Right renal cortex interstitium (tissue), 3 donors: Measurements from ENCODE around the gene KLHDC4. TPM values are rescaled to one million over a fixed set of nuclear protein-coding genes. Genes with fewer than 3 reads are reported as not detected.
"Not testable (repeated sequence)": the region's sequence is repeated elsewhere in the genome, so short reads cannot be mapped to it uniquely, and the experiment has no call there.

Experiments
- DNase-seq, 3 donors: peaks; one replicate each; pipeline ENCODE4 v3.0.0-alpha.2; 2013; ENCODE audit warnings: low read depth in 3 of 3, low spot score in 2 of 3
- polyA plus RNA-seq, 3 donors: library from polyadenylated mRNA; unstranded; fragments of 120-200 nt; gene quantifications; one replicate each; pipeline ENCODE4 v1.2.1, GENCODE V29; 2013; ENCODE audit not compliant: insufficient read length in 3 of 3

The KLHDC4 gene
- polyA plus RNA-seq, 3 donors: 21.6 to 24.2 (median 24.0) TPM

DNA sequence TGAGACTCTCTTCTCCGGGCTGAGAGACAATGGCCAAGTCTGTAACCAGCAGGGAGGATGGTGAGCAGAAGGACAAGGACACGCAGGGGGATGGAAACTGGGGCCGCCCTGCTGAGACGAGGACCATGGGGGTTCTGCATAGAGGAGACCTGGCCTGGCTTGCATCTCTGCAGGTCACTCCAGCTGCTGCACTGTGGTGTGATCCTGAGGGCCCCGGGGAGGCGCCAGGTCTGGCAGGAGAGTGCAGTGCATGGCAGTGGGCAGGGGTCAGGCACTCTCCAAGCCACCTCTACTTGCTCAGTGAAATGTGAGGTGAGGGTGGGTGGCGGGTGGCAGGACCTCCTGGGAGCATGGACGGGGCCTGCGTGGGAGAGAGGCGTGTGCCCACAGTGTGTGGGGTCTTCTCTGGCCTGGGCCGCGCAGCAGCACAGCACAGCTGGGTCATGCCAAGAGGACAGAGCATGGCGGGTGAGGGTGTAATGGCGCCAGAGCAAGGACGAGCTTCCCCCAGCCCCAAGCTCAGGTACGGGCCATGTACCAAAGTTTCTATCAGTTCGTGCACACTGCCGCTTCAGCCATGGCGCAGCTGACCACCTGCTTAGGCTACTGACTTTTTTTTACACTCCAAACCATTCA lies 43.1 kb downstream of the KLHDC4 start:
- no peak for DNase-seq

DNA sequence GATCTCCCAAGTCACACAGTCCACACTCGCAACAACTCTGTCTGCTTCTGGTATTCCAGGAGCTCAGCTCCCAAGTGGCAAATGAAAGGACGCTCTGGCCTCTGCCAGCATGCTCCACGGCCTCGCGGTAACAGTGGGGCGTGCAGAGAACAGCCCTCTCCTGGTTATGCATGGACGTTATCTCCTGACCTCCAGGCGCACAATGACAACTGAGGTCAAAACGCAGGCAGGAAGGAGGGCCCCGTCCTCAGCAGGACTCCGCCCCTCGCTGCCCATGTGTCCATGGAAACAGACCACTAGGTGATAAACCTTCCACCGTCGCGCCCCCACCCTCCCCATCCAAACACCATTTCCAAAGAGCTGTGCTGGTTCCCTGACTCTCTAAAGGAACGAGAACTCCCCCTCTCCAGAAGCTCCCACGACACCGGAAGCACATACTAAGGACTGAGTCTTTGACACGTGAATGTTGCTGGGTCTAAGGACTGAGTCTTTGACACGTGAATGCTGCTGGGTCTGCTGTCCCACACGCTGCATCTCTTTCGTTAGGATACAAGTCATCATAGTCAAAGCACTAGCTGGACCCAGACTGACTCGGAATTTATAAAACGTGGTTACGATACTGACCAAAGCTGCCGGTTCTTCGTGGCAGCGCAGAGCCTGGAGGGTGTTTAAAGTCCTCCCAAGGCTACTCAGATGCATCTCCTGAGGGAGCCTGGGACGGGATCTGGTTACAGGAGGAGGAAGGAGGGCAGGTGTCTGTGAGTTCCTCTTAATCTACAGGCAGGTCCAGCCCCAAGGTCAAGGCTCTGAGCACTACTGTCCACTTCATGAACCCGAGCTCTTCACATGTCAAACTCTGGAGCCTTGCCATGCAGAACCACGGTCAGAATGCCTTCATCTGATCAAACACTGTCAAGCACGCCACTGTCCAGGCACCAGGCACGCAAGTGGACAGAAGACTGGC lies 43.9 kb downstream of the KLHDC4 start:
- no peak for DNase-seq

DNA sequence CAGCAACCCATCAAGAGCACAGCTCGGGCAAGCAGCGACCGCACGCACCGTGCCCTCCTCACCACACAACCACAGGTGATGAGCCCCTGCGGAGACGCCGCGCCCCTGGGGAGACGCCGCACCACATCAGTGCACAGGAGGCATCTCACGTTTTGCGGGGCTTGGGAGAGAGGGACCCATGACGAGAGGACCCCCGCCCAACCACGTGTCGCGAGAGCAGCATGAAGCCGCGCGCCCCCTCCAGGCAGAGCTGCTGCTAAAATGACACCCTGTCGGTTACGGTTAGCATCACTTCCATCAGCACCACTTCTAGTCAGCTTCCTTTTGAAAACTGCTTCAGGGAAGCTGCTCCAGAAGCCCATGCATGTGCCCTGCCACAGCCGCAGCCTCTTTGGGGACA lies 45.3 kb downstream of the KLHDC4 start:
- DNase-seq: no peak

DNA sequence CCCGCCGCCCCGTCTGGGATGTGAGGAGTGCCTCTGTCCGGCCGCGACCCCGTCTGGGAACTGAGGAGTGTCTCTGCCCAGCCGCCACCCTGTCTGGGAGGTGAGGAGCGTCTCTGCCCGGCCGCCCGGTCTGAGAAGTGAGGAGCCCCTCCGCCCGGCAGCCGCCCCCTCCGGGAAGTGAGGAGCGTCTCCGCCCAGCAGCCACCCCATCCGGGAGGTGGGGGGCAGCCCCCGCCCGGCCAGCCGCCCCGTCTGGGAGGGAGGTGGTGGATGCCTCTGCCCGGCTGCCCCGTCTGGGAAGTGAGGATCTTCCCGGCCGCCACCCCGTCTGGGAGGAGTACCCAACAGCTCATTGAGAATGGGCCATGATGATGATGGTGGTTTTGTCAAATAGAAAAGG lies 47.0 kb downstream of the KLHDC4 start:
- not testable (repeated sequence) for DNase-seq

DNA sequence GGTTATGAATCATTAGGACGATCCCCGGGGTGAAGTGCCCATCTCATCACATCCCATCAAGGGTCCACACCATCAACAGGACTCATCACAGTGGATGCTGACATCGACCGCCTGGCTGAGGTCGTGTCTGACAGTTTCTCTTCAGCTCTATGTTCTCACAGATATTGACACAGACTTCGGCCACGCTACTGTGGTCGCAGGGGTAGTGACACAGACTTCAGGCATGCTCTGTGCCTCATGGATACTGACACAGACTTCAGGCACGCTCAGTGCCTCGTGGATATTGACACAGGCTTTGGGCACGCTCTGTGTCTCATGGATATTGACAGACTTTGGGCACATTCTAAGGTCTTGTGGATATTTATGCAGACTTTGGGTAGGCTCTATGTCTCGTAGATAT lies 50.1 kb downstream of the KLHDC4 start:
- no peak for DNase-seq

DNA sequence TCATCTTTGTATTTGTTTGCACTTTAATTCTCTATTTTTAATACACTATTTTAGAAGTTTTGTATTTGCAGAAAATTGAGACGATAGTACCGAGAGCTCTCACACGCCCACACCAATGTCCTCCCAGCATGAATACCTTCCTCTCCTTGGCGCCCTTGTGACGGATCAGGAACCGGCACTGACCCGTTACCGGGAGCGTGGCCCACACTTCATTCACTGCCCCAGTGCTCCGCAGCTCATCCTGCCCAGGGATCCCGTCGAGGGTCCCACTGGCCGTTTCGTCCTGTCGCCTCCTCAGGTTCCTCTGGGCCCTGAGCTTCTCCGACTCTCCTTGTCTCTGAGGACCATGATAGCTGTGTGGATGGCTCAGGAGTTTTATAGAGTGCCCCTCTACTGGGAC lies 50.6 kb downstream of the KLHDC4 start:
- no peak for DNase-seq

DNA sequence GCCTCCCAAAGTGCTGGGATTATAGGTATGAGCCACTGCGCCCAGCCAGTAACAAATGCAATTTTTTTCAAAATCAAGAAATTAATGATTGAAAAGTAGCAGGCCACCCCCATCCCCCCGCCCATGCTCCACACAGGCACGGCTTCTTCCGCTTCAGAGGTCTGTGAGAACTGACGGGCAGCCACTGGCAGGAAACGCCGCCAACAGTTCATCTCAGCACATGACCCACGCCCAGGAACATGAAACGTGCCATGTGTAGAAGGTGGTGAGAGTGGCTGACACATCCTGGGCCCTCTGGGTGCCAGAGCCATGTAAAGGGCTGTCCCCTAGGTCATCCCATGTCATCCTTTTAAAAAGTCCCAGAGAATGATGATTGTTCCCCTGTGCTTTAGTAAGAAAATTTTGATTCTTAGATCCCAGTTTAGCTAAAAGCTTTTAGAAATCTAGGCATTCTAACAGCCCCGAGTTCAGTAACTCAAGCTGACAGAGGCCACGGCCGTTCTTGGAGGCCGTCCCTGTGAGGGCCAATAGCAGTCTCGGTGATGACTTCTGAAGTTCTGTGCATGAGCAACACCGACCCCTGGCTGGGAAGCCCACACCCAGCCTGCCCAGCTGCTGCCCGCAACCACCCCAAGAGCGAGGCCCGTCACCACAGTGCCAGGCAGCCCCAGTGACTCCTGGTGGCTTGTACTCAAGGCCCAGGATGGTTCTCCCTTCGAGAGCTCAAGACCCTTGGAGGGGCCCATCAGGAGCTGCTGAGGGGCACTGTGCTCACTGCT lies 52.1 kb downstream of the KLHDC4 start:
- DNase-seq: no peak

DNA sequence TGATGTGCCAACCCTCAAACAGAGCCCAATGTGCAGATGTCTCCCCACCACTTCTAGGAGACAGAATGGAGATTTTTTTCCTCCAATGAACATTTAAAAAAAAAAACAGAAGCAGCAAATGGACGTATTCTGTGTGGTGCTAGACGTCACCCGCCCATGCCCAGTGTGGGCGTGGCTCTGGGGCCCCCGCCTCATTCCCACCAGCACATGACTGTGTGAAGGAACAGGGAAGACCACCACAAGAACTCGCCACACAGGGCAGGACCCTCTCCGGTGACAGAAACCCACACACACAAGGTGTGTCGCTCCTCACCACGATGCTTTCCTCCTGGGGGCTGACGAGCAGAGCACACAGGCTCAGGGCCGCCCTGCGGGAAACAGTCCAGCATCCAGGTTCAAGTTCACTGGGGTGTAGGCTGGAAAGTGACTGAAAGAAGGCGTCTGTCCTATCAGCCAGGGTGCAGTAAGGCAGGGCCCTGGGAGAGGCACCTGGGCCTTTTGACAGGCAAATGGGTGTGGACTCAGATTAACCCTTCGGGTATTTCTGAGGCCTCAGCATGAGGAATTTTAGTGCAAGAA lies 53.5 kb downstream of the KLHDC4 start:
- no peak for DNase-seq

DNA sequence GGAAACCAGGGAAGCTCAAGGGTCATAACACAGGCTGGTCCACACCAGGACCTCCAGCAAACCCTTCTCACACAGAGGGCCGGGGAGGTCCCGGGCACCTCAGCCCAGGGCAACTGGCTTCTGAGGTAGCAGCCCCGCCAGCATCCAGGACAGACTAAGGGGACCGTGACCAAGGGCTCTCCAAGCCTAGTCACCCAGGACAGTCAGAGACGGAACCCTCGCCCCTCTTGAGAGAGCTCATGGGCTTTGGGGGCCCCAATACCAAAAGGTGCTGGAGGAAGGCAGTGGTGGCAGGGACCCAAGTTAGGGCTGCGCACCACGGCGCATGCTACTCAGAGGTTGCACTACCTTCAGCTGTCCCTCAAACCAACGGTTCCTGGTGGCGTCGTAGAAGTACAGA lies 54.9 kb downstream of the KLHDC4 start:
- no peak for DNase-seq

DNA sequence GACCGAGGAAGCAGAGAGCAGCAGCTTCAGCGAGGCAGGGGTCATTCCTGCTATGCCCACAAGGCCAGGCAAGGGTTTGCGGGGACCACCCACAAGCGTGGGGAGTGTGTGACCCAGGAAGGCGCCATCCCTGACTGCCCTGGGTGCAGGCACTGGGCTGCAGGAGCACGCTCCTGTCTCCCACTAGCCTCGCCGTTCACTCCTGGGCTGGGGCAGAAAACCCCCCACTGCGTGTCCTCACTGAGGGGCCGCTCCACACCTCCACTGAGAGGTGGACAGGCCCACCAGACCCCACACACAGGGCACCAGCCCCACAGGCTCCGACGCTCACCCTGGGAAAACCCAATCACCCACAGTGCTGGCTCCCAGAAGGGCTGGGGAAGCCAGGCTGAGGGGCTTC lies 56.1 kb downstream of the KLHDC4 start:
- no peak for DNase-seq

DNA sequence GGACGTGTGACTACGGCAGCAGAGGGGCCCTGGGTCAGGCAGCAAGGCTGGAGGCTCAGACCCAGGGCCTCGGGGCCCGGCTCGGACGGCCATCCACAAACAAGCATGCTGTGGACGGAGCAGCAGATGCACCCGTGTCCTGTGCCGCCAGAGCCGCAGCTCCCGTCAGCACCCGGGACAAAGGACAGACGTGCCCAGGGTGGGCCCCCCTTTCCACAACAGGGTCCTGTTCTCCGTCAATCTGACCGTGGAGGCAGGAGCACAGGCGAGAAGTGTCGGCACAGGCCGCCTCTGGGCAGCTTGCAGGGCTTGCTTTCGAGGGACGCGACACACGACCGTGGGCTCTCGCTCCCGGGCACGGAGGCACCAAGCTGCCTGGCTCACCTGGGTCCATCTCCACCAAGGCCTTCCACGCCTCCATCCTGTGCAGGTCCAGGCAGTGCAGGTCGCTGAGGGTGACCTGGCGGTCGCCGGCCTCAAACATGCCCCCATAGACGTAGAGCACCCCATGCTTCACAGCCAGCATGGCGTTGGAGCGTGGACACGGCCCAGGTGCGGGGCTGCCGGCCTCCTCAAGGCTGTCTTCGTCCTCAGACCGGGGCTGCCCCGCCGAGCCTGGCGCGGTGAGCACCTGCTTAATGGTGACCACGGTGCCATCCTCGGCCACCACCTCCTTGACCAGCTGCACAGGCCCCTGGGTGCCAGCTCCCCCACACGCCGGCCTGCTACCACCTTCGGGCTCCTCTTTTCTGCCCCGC lies 56.7 kb downstream of the KLHDC4 start:
- DNase-seq: no peak

DNA sequence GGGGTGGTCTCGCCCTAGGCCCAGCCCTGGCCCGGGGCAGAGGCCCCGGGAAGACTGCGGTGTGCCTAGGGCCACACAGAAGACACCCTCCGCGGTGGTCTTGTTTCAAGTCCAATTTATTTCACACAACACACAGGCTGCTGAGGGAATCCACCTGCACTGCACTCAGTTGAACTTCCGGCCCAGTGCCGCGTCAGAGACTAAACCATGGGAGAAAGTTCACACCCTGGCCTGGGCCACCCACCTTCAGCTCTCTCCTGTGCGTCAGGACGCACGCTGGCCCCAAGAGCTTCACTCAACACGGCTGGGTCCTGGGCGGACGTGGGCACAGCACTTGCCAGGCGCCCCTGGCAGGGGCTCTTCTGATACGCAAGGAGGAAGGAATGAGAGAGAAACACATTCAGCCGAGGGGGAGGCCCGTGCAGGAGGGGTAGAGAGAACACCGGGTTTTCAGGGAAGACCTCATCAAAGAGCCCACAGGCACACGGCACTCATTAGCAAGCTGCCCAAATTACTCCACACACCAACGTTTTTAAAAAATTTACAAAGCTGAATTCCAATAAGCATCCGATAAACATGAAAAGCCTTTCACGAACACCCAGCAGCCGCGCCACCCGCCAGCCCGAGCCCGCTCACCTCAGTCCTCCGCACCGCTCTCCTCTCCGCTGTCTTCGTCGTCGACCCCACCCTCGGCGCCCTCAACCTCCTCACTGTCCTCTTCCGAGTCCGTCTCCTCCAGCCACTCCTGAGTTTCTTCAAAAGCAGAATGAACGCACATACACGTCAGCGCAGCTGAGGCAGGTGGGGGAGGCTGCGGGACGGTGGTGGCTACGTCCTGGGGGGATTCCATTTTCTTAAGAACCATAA lies 57.8 kb downstream of the KLHDC4 start:
- no peak for DNase-seq

DNA sequence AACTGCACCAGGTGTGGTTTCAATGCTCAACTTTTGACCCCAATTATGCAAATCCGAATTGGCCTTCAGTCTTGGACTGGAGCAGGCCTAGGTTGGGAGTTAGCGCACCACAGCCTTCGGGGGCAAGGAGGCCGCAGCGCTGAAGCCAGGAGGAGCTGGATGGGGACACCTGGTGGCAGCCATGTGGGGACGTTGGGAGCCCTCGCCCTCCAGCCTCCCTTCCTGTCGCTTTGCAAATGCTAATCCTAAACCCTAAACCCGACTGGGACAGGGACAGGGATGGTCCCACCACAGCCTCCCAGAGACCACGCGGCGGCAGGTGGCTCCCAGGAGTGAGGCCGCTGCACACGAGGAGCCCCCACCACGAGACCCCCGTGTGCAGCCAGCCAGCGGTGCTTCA lies 58.7 kb downstream of the KLHDC4 start:
- no peak for DNase-seq

DNA sequence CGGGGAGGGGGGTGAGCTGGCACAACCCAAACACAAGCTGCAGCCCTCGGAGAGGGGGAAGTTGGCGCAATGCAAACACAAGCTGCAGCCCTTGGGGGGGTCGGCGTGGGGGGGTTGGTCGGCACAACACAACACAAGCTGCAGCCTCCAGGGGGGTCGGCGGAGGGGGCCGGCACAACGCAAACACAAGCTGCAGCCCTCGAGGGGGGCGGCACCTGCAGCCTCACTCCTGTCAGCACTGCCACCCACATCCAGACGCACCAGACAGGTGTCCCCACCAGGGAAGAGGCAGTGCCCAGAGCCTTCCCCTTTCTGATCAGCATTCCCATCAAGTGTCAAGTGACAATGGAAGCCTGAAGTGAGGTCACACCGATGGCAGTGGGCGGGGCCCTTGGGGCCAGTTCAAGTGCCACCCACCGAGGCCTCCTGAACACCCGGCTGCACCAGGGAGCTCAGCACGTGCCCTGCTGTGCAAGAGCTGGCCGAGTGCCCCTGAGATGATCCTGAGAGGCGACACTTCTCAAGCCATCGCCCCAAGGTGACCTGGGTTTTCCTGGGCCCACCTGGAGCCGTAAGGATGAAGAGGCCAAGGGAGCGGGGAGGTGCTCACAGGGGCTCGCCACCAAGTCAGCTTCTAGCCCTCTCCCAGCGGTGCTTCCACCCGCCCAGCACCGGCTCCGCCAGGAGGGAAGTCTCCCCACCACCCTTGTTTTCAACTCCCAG lies 59.3 kb downstream of the KLHDC4 start:
- no peak for DNase-seq

DNA sequence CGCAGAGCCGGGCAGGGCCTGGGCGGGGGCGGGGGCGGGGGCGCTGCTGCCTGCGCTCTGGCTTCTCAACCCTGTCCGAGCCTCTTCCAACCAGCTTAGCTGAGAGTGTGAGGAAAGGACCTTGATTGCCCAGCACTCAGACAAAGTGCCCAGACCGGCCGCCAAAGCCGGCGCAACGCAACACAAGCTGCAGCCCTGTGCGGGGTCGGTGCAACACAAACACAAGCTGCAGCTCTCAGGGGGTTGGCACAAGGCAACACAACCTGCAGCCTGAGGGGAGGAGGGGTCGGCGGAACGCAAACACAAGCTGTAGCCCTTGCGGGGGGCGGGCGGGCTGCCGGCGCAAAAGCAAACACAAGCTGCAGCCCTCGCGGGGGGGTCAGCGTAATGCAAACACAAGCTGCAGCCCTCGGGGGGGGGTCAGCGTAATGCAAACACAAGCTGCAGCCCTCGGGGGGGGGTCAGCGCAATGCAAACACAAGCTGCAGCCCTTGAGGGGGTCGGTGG lies 60.0 kb downstream of the KLHDC4 start:
- no peak for DNase-seq

DNA sequence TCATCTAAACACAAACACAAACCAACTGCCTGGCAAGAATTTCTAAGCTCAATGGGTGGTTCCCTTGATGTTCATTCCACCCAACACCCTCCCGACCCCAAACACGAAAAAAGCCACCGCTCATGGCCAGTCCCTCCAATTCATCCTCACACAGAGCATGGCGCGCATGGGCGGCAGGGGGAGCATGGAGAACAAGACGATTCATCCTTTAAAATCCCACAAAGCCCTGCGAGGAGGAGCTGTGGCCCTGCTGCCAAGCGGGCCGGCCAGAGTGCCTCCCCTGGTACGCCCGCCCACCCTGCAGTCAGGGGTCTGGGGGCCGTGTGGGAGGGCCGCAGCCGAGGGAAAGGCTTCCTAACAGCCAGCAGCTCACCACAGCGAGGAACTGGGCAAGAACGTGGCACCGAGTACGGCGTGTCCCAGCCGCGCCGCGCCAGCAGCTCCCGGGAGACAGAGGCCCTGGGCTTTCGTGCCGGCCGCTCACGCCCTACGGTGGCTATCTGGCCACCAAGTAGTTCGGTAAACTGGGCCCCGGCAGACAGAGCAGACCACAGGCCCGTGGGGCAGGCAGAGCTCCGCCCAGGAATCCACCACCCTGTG lies 60.9 kb downstream of the KLHDC4 start:
- DNase-seq: no peak

DNA sequence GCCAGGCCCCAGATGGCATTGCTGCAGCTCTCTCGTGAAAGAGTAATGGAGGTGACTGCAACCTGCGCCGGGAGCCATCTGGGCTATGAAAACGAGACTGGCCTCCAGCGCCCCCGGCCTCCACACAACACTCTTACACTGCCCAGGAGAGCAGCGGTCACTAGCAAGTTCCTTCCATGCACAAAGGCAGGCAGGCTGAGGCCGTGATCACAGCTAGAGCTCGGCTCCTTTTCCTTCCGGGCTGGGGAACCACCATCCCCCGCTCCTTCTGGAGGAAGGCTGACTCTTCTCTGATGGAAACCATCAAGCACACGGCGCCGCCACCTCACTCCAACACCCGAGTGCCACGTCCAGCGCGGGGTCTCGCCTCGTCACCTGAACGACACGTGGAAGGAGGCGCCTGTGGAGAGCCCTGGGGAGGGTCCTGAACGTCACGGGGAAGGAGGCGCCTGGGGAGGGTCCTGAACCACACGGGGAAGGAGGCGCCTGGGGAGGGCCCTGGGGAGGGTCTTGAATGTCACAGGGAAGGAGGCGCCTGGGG lies 61.9 kb downstream of the KLHDC4 start:
- DNase-seq: no peak

DNA sequence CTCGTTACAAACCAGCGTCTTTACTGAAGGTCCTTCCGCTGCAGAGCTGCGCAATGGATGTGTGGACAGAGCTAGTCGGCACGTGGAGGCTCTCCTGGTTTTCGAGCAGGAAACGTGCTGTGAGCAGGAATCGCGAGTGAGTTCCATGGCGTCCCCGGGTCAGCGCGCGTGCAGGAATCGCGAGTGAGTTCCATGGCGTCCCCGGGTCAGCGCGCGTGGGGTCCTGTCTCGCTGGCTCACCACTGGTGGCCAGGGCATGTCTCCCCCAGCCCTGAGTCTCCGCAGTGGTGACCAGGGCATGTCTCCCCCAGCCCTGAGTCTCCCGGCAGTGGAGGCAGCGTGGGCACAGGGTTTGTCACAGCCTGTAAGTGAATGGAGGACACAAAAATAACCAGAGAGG lies 62.7 kb downstream of the KLHDC4 start:
- no peak for DNase-seq
